GM21619 (cell line): ENCODE results near the gene PLEKHA4.
A peak's percentile ranks its signal among the peaks of the same experiment; 100 is the strongest.
"Not testable (repeated sequence)": the region's sequence is repeated elsewhere in the genome, so short reads cannot be mapped to it uniquely, and the experiment has no call there.

Experiments
- ATAC-seq: cut with Tn5 transposase; IDR thresholded peaks from one replicate; pipeline ENCODE4 v1.9.1; 2021; ENCODE audit not compliant: unreplicated experiment

Gene PLEKHA4

GRCh38 chr19:48867746-48868113, 687 bp downstream of the PLEKHA4 start:
- no peak for ATAC-seq

- ATAC-seq, result no peak
Observed at GRCh38 chr19:48867123-48867745, 1.2 kb downstream of the PLEKHA4 start.

DNA sequence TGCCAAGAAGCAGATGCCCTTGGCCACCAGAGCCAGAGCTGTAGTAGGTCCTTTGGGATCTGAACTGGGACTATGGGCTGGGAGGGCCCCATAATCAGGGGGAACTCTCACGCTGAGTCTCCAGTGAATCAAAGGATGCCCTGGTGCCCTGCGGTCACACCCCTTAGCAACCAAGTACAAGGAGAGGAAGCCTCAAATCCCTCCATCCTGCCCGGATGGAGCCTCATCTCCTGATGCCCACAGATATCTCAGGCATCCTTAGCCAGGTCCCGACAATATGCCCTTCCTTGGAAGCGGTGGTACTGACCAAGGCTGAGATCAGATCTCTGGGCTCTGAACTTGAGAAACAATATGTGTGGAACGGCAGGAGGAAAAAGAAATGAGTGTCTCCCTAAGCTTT, 1.7 kb downstream of the PLEKHA4 start:
- no peak for ATAC-seq

GRCh38 chr19:48862827-48863226, 5.6 kb downstream of the PLEKHA4 start:
- no peak for ATAC-seq

- no peak for ATAC-seq
Observed at GRCh38 chr19:48861313-48861712, 7.1 kb downstream of the PLEKHA4 start.

GRCh38 chr19:48859711-48860572, 8.5 kb downstream of the PLEKHA4 start:
- ATAC-seq, result peak; percentile 66

DNA sequence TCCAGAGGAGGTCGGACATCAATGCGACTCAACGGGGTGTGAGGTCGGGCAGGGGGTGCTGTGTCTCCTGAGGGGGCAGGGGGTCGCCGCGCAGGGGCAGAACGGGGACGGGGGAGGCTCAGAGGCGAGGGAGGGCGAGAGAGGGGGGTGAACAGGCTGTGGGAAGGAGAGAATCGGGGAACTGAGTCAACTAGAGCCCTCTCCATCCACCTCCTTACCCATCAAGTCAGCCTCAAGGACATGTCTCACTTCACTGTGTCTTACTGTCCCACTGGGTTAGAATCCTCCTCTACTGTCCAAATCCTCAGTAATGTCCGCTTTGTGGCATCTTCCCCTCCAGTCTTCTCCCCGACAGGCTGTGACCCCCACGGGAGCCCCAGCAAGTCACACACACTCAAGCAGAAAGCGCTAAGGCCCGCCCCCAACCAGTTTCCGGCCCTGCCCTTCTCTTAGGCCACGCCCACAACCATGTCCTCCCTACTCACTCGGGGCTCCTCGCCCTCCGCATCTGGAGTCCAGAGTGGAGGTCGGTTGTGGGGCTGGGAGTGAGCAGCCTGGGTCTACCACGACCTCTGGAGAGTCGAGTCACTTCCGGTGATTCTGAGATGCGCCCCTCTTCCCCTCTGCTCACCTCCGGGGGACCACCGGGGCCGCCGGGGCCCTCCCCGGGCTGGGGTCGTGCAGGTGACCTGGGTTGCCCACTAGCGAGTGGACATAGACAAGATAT, 9.3 kb downstream of the PLEKHA4 start:
- no peak for ATAC-seq

- no peak for ATAC-seq
Observed at GRCh38 chr19:48856921-48857320, 11.5 kb downstream of the PLEKHA4 start.

DNA sequence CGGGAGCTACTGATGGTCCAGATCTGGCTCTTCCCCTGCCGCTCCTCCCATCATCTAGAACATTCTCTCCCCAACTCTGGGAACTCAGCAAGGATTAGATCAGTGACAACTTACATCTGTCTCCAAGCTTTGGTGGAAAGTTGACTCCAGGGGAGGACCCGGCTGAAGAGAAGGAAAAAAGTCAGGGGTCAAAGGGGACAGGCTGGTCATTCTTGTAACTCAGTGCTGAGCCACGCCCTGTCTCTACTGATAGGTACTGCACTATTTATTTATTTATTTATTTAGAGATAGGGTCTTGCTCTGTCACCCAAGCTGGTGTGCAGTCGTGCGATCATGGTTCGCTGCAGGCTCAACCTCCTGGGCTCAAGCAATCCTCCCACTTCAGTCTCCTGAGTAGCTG, 14.3 kb downstream of the PLEKHA4 start:
- ATAC-seq, result no peak

GRCh38 chr19:48853483-48853882, 14.9 kb downstream of the PLEKHA4 start:
- ATAC-seq, result no peak

- no peak for ATAC-seq
Observed at GRCh38 chr19:48852292-48852691, 16.1 kb downstream of the PLEKHA4 start.

- not testable (repeated sequence) for ATAC-seq
Observed at GRCh38 chr19:48846659-48847058, 21.8 kb downstream of the PLEKHA4 start.

GRCh38 chr19:48845384-48845783, 23.0 kb downstream of the PLEKHA4 start:
- no peak for ATAC-seq

- no peak for ATAC-seq
Observed at GRCh38 chr19:48844472-48844871, 23.9 kb downstream of the PLEKHA4 start.

DNA sequence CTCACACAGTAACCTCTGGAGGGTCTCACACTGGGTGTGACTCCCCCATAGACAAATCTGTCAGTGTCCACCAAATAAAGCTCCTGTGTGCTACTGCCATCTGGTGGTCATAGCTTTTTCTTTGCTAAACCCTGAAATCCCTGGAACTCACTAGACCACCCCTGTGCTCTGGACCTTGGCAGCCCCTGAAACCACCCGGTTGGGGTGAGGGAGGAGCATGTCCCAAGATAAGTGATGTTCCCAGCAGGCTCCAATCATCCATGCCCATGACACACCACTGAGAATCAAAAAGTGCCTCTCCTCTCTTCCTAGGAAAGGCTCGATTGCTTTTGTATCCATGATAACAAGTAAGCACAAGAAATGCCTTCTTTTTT, 25.6 kb downstream of the PLEKHA4 start:
- ATAC-seq, result no peak

- ATAC-seq, result no peak
Observed at GRCh38 chr19:48841571-48841970, 26.8 kb downstream of the PLEKHA4 start.

DNA sequence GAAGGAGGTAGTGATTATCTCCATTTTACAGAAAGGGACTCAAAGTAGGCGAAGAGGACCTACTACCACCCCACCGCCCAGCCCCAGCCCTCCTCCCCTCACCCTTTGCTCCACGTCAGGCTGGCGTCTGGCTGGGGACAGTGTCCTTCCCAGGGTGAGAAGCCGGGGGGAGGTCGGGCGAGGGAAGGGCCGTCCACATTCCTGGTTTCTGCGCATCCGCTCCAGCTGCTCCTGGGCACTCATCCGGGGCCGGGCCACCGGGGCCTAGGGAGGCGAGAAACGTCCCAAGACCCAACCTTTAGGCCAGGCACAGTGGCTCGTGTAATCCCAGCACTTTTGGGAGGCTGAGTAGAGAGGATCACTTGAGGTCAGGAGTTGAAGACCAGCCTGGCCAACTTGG, 27.4 kb downstream of the PLEKHA4 start:
- ATAC-seq, result no peak

- no peak for ATAC-seq
Observed at GRCh38 chr19:48837687-48838086, 30.7 kb downstream of the PLEKHA4 start.

GRCh38 chr19:48837051-48837524, 31.3 kb downstream of the PLEKHA4 start:
- peak; percentile 59 for ATAC-seq

- ATAC-seq, result peak; percentile 11
Observed at GRCh38 chr19:48836089-48837017, 32.1 kb downstream of the PLEKHA4 start, which contains the start of gene HSD17B14. TSS of gene HSD17B14 (minus strand) at chr19:48836491. CDS start at chr19:48836411, 80 bp downstream.

DNA sequence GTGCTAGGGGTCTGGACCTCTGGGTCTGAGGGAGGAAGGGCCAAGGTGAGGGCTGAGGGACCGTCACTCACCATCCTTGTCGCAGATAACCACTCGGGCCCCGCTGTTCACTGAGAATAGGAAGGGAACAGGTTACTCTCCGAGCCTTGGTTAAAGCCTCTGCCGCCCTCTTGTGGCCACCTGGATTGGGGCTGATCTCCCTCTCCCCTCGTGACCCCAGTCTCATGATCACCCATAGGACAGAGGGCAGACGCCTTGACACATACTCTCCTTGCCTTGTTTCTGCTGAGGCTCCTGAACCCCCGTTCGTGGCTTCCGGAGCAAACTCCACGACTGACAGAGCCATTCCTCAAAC, 32.7 kb downstream of the PLEKHA4 start:
- ATAC-seq, result peak; percentile 74
